K562 (cell line): Measurements from ENCODE around the gene CFAP70. TPM values are rescaled to one million over a fixed set of nuclear protein-coding genes. Genes with fewer than 3 reads are reported as not detected.

Experiments used
- AFF1 ChIP-seq, 2 experiments: fragments of 450-650 bp; IDR thresholded peaks; 2 replicates each; pipeline ENCODE4 v1.6.1; 2018; ENCODE audit warnings: mild to moderate bottlenecking in 2 of 2, low read depth in 1 of 2; ENCODE audit not compliant: partially characterized antibody in 2 of 2
- ARNT ChIP-seq, 2 experiments: fragments of 450-650 bp; IDR thresholded peaks; 2 replicates each; pipeline ENCODE4 v1.6.1; 2016; ENCODE audit warnings: mild to moderate bottlenecking in 1 of 2
- CBFA2T2 ChIP-seq: fragments of 450-650 bp; conservative IDR thresholded peaks from 2 replicates; pipeline ENCODE4 v1.6.1; 2017; ENCODE audit warnings: mild to moderate bottlenecking
- CREBBP ChIP-seq: IDR thresholded peaks from one replicate; pipeline ENCODE4 v1.6.1; 2012; ENCODE audit warnings: low read depth, mild to moderate bottlenecking, control low read depth, inconsistent platforms, low read length
- GABPA ChIP-seq: fragments of 200-800 bp; sonication (Bioruptor generic); conservative IDR thresholded peaks from 2 replicates; pipeline ENCODE4 v1.6.1; 2016; ENCODE audit warnings: low read depth, missing genetic modification characterization, missing compliant biosample characterization
- HDAC6 ChIP-seq: IDR thresholded peaks from 2 replicates; pipeline ENCODE4 v1.6.1; 2012; ENCODE audit warnings: low read depth, mild to moderate bottlenecking, control low read depth, inconsistent platforms, low read length, moderate library complexity
- MEF2A ChIP-seq: IDR thresholded peaks from 2 replicates; pipeline ENCODE4 v1.6.1; 2011; ENCODE audit warnings: low read depth, mild to moderate bottlenecking, low read length, moderate library complexity; ENCODE audit not compliant: control insufficient read depth
- NFATC3 ChIP-seq: fragments of 450-650 bp; IDR thresholded peaks from 2 replicates; pipeline ENCODE4 v1.6.1; 2017; ENCODE audit warnings: mild to moderate bottlenecking
- NR3C1 ChIP-seq: sonication (generic); formaldehyde crosslinking; IDR thresholded peaks from 2 replicates; pipeline ENCODE4 v1.8.1; 2022; ENCODE audit warnings: missing genetic modification reagents
- PBX2 ChIP-seq, 2 experiments: IDR thresholded peaks in 1 of 2; conservative IDR thresholded peaks in 1 of 2; 2 replicates each; pipeline ENCODE4 v1.6.1; 2016; ENCODE audit warnings: low read depth in 2 of 2, mild to moderate bottlenecking in 1 of 2, missing compliant biosample characterization in 1 of 2, missing genetic modification characterization in 1 of 2, moderate library complexity in 1 of 2
- RBM17 ChIP-seq: fragments of 200-400 bp; formaldehyde crosslinking; IDR thresholded peaks from 2 replicates; pipeline ENCODE4 v1.6.1; 2017; ENCODE audit warnings: low read depth, mild to moderate bottlenecking, low read length, borderline replicate concordance
- SREBF1 ChIP-seq: fragments of 150-350 bp; IDR thresholded peaks from 2 replicates; pipeline ENCODE4 v1.6.1; 2014; ENCODE audit warnings: antibody characterized with exemption, low read depth, low read length, borderline replicate concordance
- TEAD4 ChIP-seq, 2 experiments: sonication (generic) in 1 of 2; formaldehyde crosslinking in 1 of 2; IDR thresholded peaks; 2 replicates each; pipeline versions ENCODE4 v1.6.1 to v1.8.0; 2012 to 2022; ENCODE audit warnings: borderline replicate concordance in 1 of 2, inconsistent platforms in 1 of 2, low read length in 1 of 2, mild to moderate bottlenecking in 1 of 2, missing genetic modification reagents in 1 of 2
- ZNF134 ChIP-seq: fragments of 250-450 bp; sonication (Bioruptor Pico); conservative IDR thresholded peaks from 2 replicates; pipeline ENCODE4 v1.4.0; 2020
- ZNF3 ChIP-seq: fragments of 250-450 bp; sonication (Bioruptor Pico); IDR thresholded peaks from 2 replicates; pipeline ENCODE4 v1.5.0; 2021; ENCODE audit warnings: mild to moderate bottlenecking, moderate library complexity
- ZNF639 ChIP-seq, 2 experiments: fragments of 200-800 bp in 1 of 2; sonication (Bioruptor generic) in 1 of 2; sonication (generic) in 1 of 2; formaldehyde crosslinking in 1 of 2; IDR thresholded peaks in 1 of 2; conservative IDR thresholded peaks in 1 of 2; 2 replicates each; pipeline versions ENCODE4 v1.5.0 to v1.6.1; 2016 to 2020; ENCODE audit warnings: missing compliant biosample characterization in 1 of 2, missing genetic modification characterization in 1 of 2, missing genetic modification reagents in 1 of 2
- polyA plus RNA-seq, 8 experiments: library from polyadenylated mRNA; depleted of rRNA in 4 of 8; stranded (reverse) in 5 of 8; unstranded in 3 of 8; fragments of >200 nt; fragmentation: Nextera tagmentation in 2 of 8; fragmentation: Illumina TruSeq in 1 of 8; extraction: Ambion mirVana in 2 of 8; extraction: Trizol in 1 of 8; gene quantifications; 2 replicates each; pipeline versions ENCODE4 v1.2.1 to v1.2.3, GENCODE V29; 2011 to 2014; ENCODE audit warnings: inconsistent platforms in 1 of 8, missing spikeins in 1 of 8
- total RNA-seq, 7 experiments: library from RNA; depleted of rRNA in 6 of 7; stranded (reverse); fragments of >200 nt in 6 of 7; fragmentation: Illumina TruSeq in 2 of 7; extraction: Trizol in 2 of 7; gene quantifications; 2 replicates each; pipeline versions ENCODE4 v1.2.1 to v1.2.3, GENCODE V29; 2011 to 2021; ENCODE audit warnings: low replicate concordance in 1 of 7

Gene CFAP70
- total and polyA plus RNA-seq, 9 of the 15 experiments (the other 6 are each of a cell fraction or from before 2014, with no cell fraction given), result 0.27 to 1.6 (median 0.86) TPM

- TF ChIP-seq AFF1 (IDR thresholded peaks at IDR 0.05; ENCODE audit: low read depth in 1 of 2, partially characterized antibody in 2 of 2) (peak in 1 of 2 experiments; percentile 82), NR3C1 (CRISPR knock-in tag) (no peak), ZNF639 (CRISPR knock-in tag; conservative IDR thresholded peaks at IDR 0.05 in 1 of 2, IDR thresholded peaks at IDR 0.05 in 1 of 2) (0 out of 4 replicates have a peak, but pooled peaks of 1 of the 2 experiments have one; percentile 8), ZNF134 (peak; percentile 41; the same call in 1 of the 2 replicates), PBX2 (CRISPR knock-in tag; IDR thresholded peaks at IDR 0.05; ENCODE audit: low read depth) (no peak), PBX2 (tag; conservative IDR thresholded peaks at IDR 0.05; ENCODE audit: low read depth) (0 out of 2 replicates have a peak, but pooled peaks have one; percentile 7), CBFA2T2 (no peak), RBM17 (no peak), TEAD4 (IDR thresholded peaks at IDR 0.05; ENCODE audit: low read length) (peak; percentile 6; the same call in 1 of the 2 replicates), TEAD4 (CRISPR knock-in tag; IDR thresholded peaks at IDR 0.05; ENCODE audit: borderline replicate concordance) (no peak), ARNT (IDR thresholded peaks at IDR 0.05) (peak in 1 of 2 experiments; percentile 69; a peak in 1 of 4 replicates), GABPA (tag) (no peak), MEF2A (no peak), HDAC6 (no peak), SREBF1 (no peak), ZNF3 (CRISPR knock-in tag) (0 out of 2 replicates have a peak, but pooled peaks have one; percentile 8), CREBBP (no peak), NFATC3 (0 out of 2 replicates have a peak, but pooled peaks have one; percentile 18)
Measured at GRCh38 chr10:73247509-73248258, 111.0 kb downstream of the CFAP70 start (continued).
